SH-SY5Y (cell line): ENCODE data around the gene NAT16.

Experiments
- GATA2 ChIP-seq: IDR thresholded peaks from 2 replicates; pipeline ENCODE4 v1.6.1; 2011; ENCODE audit warnings: mild to moderate bottlenecking, low read depth, low read length
- GATA3 ChIP-seq: IDR thresholded peaks from 2 replicates; pipeline ENCODE4 v1.6.1; 2011; ENCODE audit warnings: low read depth, mild to moderate bottlenecking, low read length, moderate library complexity

DNA sequence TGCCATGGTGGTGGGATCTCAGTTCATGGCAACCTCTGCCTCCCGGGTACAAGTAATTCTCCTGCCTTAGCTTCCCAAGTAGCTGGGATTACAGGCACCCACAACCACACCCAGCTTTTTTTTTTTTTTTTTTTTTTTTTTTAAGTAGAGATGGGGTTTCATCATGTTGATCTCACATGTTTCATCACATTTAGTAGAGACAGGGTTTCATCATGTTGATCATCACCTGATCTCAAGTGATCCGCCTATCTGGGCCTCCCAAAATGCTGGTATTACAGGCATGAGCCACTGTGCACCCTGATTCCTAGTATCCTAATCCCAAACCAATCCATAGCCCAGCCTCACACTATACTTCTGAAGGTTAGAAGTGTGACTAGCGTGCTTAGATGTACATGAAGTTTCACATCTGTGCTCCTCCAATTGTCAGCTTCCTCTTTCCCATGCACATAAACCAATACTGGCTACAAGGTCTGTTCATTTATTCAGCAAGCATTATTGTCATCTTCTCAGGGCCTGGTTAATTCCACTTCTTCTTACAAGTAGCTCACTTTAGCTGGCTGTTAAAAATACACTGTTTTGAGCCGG, 6.8 kb upstream of the NAT16 start:
- no peak for TF ChIP-seq GATA2
- TF ChIP-seq GATA3 = no peak
